HG03571 (cell line): ENCODE results near the gene SLC31A1.

Source experiments
- ATAC-seq: cut with Tn5 transposase; IDR thresholded peaks from one replicate; pipeline ENCODE4 v1.9.1; 2021; ENCODE audit not compliant: unreplicated experiment

Gene SLC31A1

GRCh38 chr9:113221003-113221799 is at the start of gene SLC31A1, which contains the start of gene FKBP15:
TSS of gene SLC31A1 (plus strand) at chr9:113221544. CDS start at chr9:113256149, 34,605 bp downstream.
TSS of gene FKBP15 (minus strand) at chr9:113221277. CDS start at chr9:113221243, 34 bp downstream.
- peak; percentile 81 for ATAC-seq

GRCh38 chr9:113173341-113173740 is 48.0 kb upstream of the SLC31A1 start:
- no peak for ATAC-seq

GRCh38 chr9:113176803-113177202 is 44.5 kb upstream of the SLC31A1 start:
- no peak for ATAC-seq

- no peak for ATAC-seq
These were observed 44.1 kb upstream of the SLC31A1 start for GRCh38 chr9:113177251-113177650.

- ATAC-seq, result no peak
These were observed 43.3 kb upstream of the SLC31A1 start for GRCh38 chr9:113178087-113178486.

GRCh38 chr9:113179839-113180238 is 41.5 kb upstream of the SLC31A1 start:
- no peak for ATAC-seq

GRCh38 chr9:113181165-113181564 is 40.2 kb upstream of the SLC31A1 start:
- ATAC-seq, result no peak

- ATAC-seq, result no peak
These were observed 37.3 kb upstream of the SLC31A1 start for GRCh38 chr9:113183956-113184488.

GRCh38 chr9:113184539-113184938 is 36.8 kb upstream of the SLC31A1 start:
- no peak for ATAC-seq

- ATAC-seq, result no peak
These were observed 36.1 kb upstream of the SLC31A1 start for GRCh38 chr9:113185271-113185670.

GRCh38 chr9:113186137-113186755 is 35.1 kb upstream of the SLC31A1 start:
- no peak for ATAC-seq

- no peak for ATAC-seq
These were observed 33.3 kb upstream of the SLC31A1 start for GRCh38 chr9:113187929-113188595.

- no peak for ATAC-seq
These were observed 28.9 kb upstream of the SLC31A1 start for GRCh38 chr9:113192455-113192854.

GRCh38 chr9:113199683-113200329 is 21.5 kb upstream of the SLC31A1 start:
- ATAC-seq, result no peak

- ATAC-seq, result no peak
These were observed 15.9 kb upstream of the SLC31A1 start for GRCh38 chr9:113205432-113205831.

- ATAC-seq, result no peak
These were observed 15.5 kb upstream of the SLC31A1 start for GRCh38 chr9:113205861-113206260.

GRCh38 chr9:113210815-113211214 is 10.5 kb upstream of the SLC31A1 start:
- no peak for ATAC-seq

GRCh38 chr9:113215132-113215531 is 6.2 kb upstream of the SLC31A1 start:
- no peak for ATAC-seq

GRCh38 chr9:113216406-113216805 is 4.9 kb upstream of the SLC31A1 start:
- no peak for ATAC-seq

- ATAC-seq, result peak; percentile 36
These were observed 2.0 kb upstream of the SLC31A1 start for GRCh38 chr9:113219186-113219936.
